Peyer's patch (tissue), 4 donors: ENCODE data around the gene SPINT1.

Experiments
- CTCF ChIP-seq, 6 experiments: fragments of 450-650 bp in 4 of 6; fragments of 200-600 bp in 2 of 6; sonication (generic) in 1 of 6; IDR thresholded peaks; one replicate each; pipeline ENCODE4 v1.5.1; 2017 to 2019; ENCODE audit warnings: antibody characterized with exemption in 6 of 6, mild to moderate bottlenecking in 3 of 6, moderate library complexity in 1 of 6
- POLR2A ChIP-seq, 2 donors: fragments of 450-650 bp; IDR thresholded peaks; one replicate each; pipeline ENCODE4 v1.5.1; 2017; ENCODE audit warnings: antibody characterized with exemption in 2 of 2, mild to moderate bottlenecking in 2 of 2, moderate library complexity in 2 of 2

GRCh38 chr15:40858706-40859105, 14.9 kb downstream of the SPINT1 start:
- TF ChIP-seq CTCF (IDR thresholded peaks at IDR 0.05): no peak
- TF ChIP-seq POLR2A (IDR thresholded peaks at IDR 0.05): no peak
